H1 (cell line): Measurements from ENCODE around the gene RNU5D-1. TPM values are rescaled to one million over a fixed set of nuclear protein-coding genes. Genes with fewer than 3 reads are reported as not detected.

ENCODE experiments used
- CHD7 ChIP-seq: fragments of 300-600 bp; sonication (generic); IDR thresholded peaks from 2 replicates; pipeline ENCODE4 v1.7.1; 2012; ENCODE audit warnings: low read length, moderate library complexity, mild to moderate bottlenecking, inconsistent platforms; ENCODE audit not compliant: insufficient replicate concordance
- E2F6 ChIP-seq: IDR thresholded peaks from 2 replicates; pipeline ENCODE4 v1.6.1; 2012; ENCODE audit warnings: inconsistent platforms
- JUND ChIP-seq: IDR thresholded peaks from 2 replicates; pipeline ENCODE4 v1.6.1; 2011; ENCODE audit warnings: mild to moderate bottlenecking, improper control_type of control experiment, low read length
- POU5F1 ChIP-seq: IDR thresholded peaks from 2 replicates; pipeline ENCODE4 v1.6.1; 2011; ENCODE audit warnings: low read depth, mild to moderate bottlenecking, low read length, moderate library complexity
- RXRA ChIP-seq: IDR thresholded peaks from 2 replicates; pipeline ENCODE4 v1.6.1; 2011; ENCODE audit warnings: low read depth, mild to moderate bottlenecking, low read length, moderate library complexity; ENCODE audit not compliant: insufficient read depth
- SRF ChIP-seq: IDR thresholded peaks from 2 replicates; pipeline ENCODE4 v1.6.1; 2011; ENCODE audit warnings: mild to moderate bottlenecking, low read depth, low read length, moderate library complexity
- TBP ChIP-seq: IDR thresholded peaks from 2 replicates; pipeline ENCODE4 v1.6.1; 2011; ENCODE audit warnings: low read depth, low read length, improper control_type of control experiment
- USF2 ChIP-seq: IDR thresholded peaks from 2 replicates; pipeline ENCODE4 v1.6.1; 2011; ENCODE audit warnings: low read length, improper control_type of control experiment
- polyA plus RNA-seq, 7 experiments: library from polyadenylated mRNA; depleted of rRNA in 3 of 7; stranded (reverse) in 5 of 7; unstranded in 2 of 7; fragments of >200 nt in 5 of 7; fragments of 200-250 nt in 2 of 7; gene quantifications; 1 replicate in 5 of 7; 2 replicates in 1 of 7; 4 replicates in 1 of 7; pipeline versions ENCODE4 v1.2.1 to v1.2.3, GENCODE V29; 2011 to 2013; ENCODE audit warnings: missing spikeins in 2 of 7, mixed read lengths in 2 of 7
- total RNA-seq: library from RNA; stranded (reverse); fragmentation: NEBNext Ultra II Directional; extraction: Animal tissue kit (Norgen Biotek cat#: 25700); gene quantifications from 2 replicates; pipeline ENCODE4 v1.2.1, GENCODE V29; 2021

The RNU5D-1 gene
- total and polyA plus RNA-seq, 2 of the 8 experiments (the other 6 are each of a cell fraction or from before 2014, with no cell fraction given) = under 0.01 TPM; not detected in 1

GRCh38 chr1:44775078-44775929 lies 44.3 kb upstream of the RNU5D-1 start, which contains the start of gene RPS8 (continued):
- no peak for TF ChIP-seq CHD7
- TF ChIP-seq POU5F1 = no peak
- TF ChIP-seq USF2 = 0 out of 2 replicates have a peak, but pooled peaks have one; percentile 24
- TF ChIP-seq JUND = peak; percentile 49; the same call in 1 of the 2 replicates
- peak; percentile 98 for TF ChIP-seq TBP
- peak; percentile 89 for TF ChIP-seq SRF
- no peak for TF ChIP-seq E2F6
- TF ChIP-seq RXRA = peak; percentile 87
